H1 (cell line): ENCODE measurements around the gene MPZ. TPM values are rescaled to one million over a fixed set of nuclear protein-coding genes. Genes with fewer than 3 reads are reported as not detected.

Experiments
- CTCF ChIA-PET: fragments of 300-600 bp; sonication (Branson Sonifier 250); formaldehyde crosslinking; loops from one replicate; lab custom pipeline; 2021; ENCODE audit not compliant: partially characterized antibody; lab: Charles Lee
- POLR2A ChIA-PET: fragments of 300-600 bp; sonication (Branson Sonifier 250); formaldehyde crosslinking; loops from one replicate; lab custom pipeline; 2021; ENCODE audit warnings: inconsistent platforms; ENCODE audit not compliant: partially characterized antibody; lab: Charles Lee
- DNase-seq, 2 experiments: peaks; one replicate each; pipeline versions ENCODE4 v3.0.0 to v3.0.0-alpha.2; 2010 to 2022; ENCODE audit warnings: low spot score in 2 of 2, low read depth in 1 of 2, mixed read lengths in 1 of 2
- FAIRE-seq: peaks from 2 replicates; lab custom pipeline; 2011; peaks lifted over from hg19 to GRCh38; lab: Jason Lieb, UNC
- H2AFZ ChIP-seq: 2 replicates; pipeline ENCODE4 v1.8.1; 2012; ENCODE audit warnings: low read length, inconsistent platforms
- H2AK5ac ChIP-seq: 2 replicates; pipeline ENCODE4 v1.6.1; 2013; ENCODE audit warnings: low read depth, low read length
- H2BK120ac ChIP-seq: replicated peaks from 2 replicates; pipeline ENCODE3; 2013; ENCODE audit warnings: low read depth, low read length, inconsistent platforms
- H2BK12ac ChIP-seq: 2 replicates; pipeline ENCODE4 v1.6.1; 2013; ENCODE audit warnings: low read depth, low read length
- H2BK15ac ChIP-seq: 2 replicates; pipeline ENCODE4 v1.6.1; 2013; ENCODE audit warnings: low read length
- H2BK20ac ChIP-seq: 2 replicates; pipeline ENCODE4 v1.6.1; 2013; ENCODE audit warnings: low read length
- H2BK5ac ChIP-seq: 2 replicates; pipeline ENCODE4 v1.6.1; 2013; ENCODE audit warnings: low read depth, low read length
- H3K14ac ChIP-seq: 2 replicates; pipeline ENCODE4 v1.6.1; 2013; ENCODE audit warnings: inconsistent platforms; ENCODE audit not compliant: insufficient read length
- H3K18ac ChIP-seq: 2 replicates; pipeline ENCODE4 v1.6.1; 2013; ENCODE audit warnings: low read length; ENCODE audit errors: extremely low read depth
- H3K23ac ChIP-seq: 2 replicates; pipeline ENCODE4 v1.6.1; 2013; ENCODE audit warnings: inconsistent platforms; ENCODE audit not compliant: insufficient read length
- H3K23me2 ChIP-seq: 2 replicates; pipeline ENCODE4 v1.6.1; 2013; ENCODE audit warnings: low read depth, low read length
- H3K27ac ChIP-seq: 2 replicates; pipeline ENCODE4 v1.6.1; 2011; ENCODE audit warnings: low read depth, low read length, inconsistent platforms
- H3K27me3 ChIP-seq, 4 experiments: replicated peaks in 1 of 4; 1 replicate in 1 of 4; 2 replicates in 3 of 4; pipeline versions ENCODE4 v1.6.1 to v1.8.1; 2011 to 2013; ENCODE audit warnings: low read length in 3 of 4, mild to moderate bottlenecking in 3 of 4, inconsistent platforms in 2 of 4, mixed read lengths in 2 of 4, moderate library complexity in 1 of 4; ENCODE audit not compliant: control insufficient read depth in 3 of 4, insufficient read depth in 3 of 4; ENCODE audit errors: extremely low read depth in 1 of 4
- H3K36me3 ChIP-seq, 4 experiments: 2 replicates each; pipeline versions ENCODE4 v1.6.1 to v1.8.1; 2011 to 2013; ENCODE audit warnings: mild to moderate bottlenecking in 4 of 4, low read length in 3 of 4, moderate library complexity in 2 of 4, control low read depth in 1 of 4, inconsistent platforms in 1 of 4; ENCODE audit not compliant: insufficient read depth in 4 of 4, control insufficient read depth in 2 of 4
- H3K4ac ChIP-seq: replicated peaks from 2 replicates; pipeline ENCODE3; 2013; ENCODE audit warnings: low read length, low read depth, mixed read lengths, inconsistent platforms; ENCODE audit not compliant: insufficient read length
- H3K4me1 ChIP-seq, 4 experiments: replicated peaks in 1 of 4; 1 replicate in 1 of 4; 2 replicates in 3 of 4; pipeline versions ENCODE4 v1.6.1 to v1.8.1; 2011 to 2013; ENCODE audit warnings: low read length in 3 of 4, inconsistent platforms in 2 of 4, mixed read lengths in 1 of 4; ENCODE audit not compliant: insufficient read depth in 4 of 4, control insufficient read depth in 3 of 4
- H3K4me2 ChIP-seq, 2 experiments: 2 replicates each; pipeline versions ENCODE4 v1.6.1 to v1.8.1; 2011 to 2013; ENCODE audit warnings: low read depth in 2 of 2, low read length in 2 of 2, control low read depth in 1 of 2, inconsistent platforms in 1 of 2, mild to moderate bottlenecking in 1 of 2; ENCODE audit not compliant: insufficient read depth in 1 of 2
- H3K4me3 ChIP-seq, 4 experiments: fragments of 200-600, 300-600 bp in 1 of 4; sonication (generic), shearing (Covaris generic), sonication (Bioruptor Twin) in 1 of 4; 2 replicates each; pipeline versions ENCODE4 v1.5.1 to v1.8.1; 2011 to 2016; ENCODE audit warnings: low read length in 4 of 4, low read depth in 3 of 4, control low read depth in 2 of 4, inconsistent platforms in 2 of 4, mild to moderate bottlenecking in 2 of 4, mixed read lengths in 1 of 4, moderate library complexity in 1 of 4; ENCODE audit not compliant: insufficient read depth in 2 of 4; ENCODE audit errors: extremely low read depth in 1 of 4
- H3K56ac ChIP-seq: replicated peaks from 2 replicates; pipeline ENCODE3; 2013; ENCODE audit warnings: low read depth, mild to moderate bottlenecking, mixed read lengths, low read length, inconsistent platforms; ENCODE audit not compliant: insufficient read length
- H3K79me1 ChIP-seq: 2 replicates; pipeline ENCODE4 v1.6.1; 2013; ENCODE audit warnings: low read depth, low read length, control low read depth
- H3K79me2 ChIP-seq, 2 experiments: 2 replicates each; pipeline versions ENCODE4 v1.6.1 to v1.8.1; 2012 to 2013; ENCODE audit warnings: low read length in 2 of 2, mild to moderate bottlenecking in 2 of 2, inconsistent platforms in 1 of 2; ENCODE audit not compliant: insufficient read depth in 2 of 2, control insufficient read depth in 1 of 2
- H3K9ac ChIP-seq, 4 experiments: replicated peaks in 1 of 4; 1 replicate in 1 of 4; 2 replicates in 3 of 4; pipeline versions ENCODE4 v1.6.1 to v1.8.1; 2011 to 2013; ENCODE audit warnings: low read depth in 3 of 4, low read length in 3 of 4, control low read depth in 2 of 4, mild to moderate bottlenecking in 2 of 4, moderate library complexity in 2 of 4, inconsistent platforms in 1 of 4; ENCODE audit errors: extremely low read depth in 1 of 4
- H3K9me3 ChIP-seq, 2 experiments: 2 replicates each; pipeline versions ENCODE4 v1.6.1 to v1.8.1; 2012 to 2013; ENCODE audit warnings: mild to moderate bottlenecking in 2 of 2, moderate library complexity in 2 of 2, control low read depth in 1 of 2, inconsistent platforms in 1 of 2, low read depth in 1 of 2, low read length in 1 of 2, mixed read lengths in 1 of 2; ENCODE audit not compliant: insufficient read depth in 2 of 2
- H4K20me1 ChIP-seq, 2 experiments: replicated peaks in 1 of 2; 2 replicates each; pipeline versions ENCODE3 to v1.8.1; 2011 to 2013; ENCODE audit warnings: inconsistent platforms in 2 of 2, low read length in 2 of 2, mild to moderate bottlenecking in 1 of 2; ENCODE audit not compliant: insufficient read depth in 2 of 2, control insufficient read depth in 1 of 2
- H4K5ac ChIP-seq: 2 replicates; pipeline ENCODE4 v1.6.1; 2013; ENCODE audit warnings: low read length, low read depth, mixed read lengths, inconsistent platforms; ENCODE audit not compliant: insufficient read length
- H4K8ac ChIP-seq: 2 replicates; pipeline ENCODE4 v1.8.0; 2013; ENCODE audit warnings: mild to moderate bottlenecking, moderate library complexity, low read length, inconsistent platforms; ENCODE audit not compliant: insufficient read depth; ENCODE audit errors: extremely low read depth
- H4K91ac ChIP-seq: replicated peaks from 2 replicates; pipeline ENCODE3; 2013; ENCODE audit warnings: low read length, mixed read lengths, inconsistent platforms; ENCODE audit not compliant: insufficient read length
- ASH2L ChIP-seq: fragments of 200-600, 300-600 bp; sonication (generic); IDR thresholded peaks from one replicate; pipeline ENCODE4 v1.7.1; 2017; ENCODE audit warnings: low read length
- EZH2 ChIP-seq: fragments of 200-600 bp; sonication (generic); IDR thresholded peaks from 2 replicates; pipeline ENCODE4 v1.7.1; 2012; ENCODE audit warnings: low read depth, mild to moderate bottlenecking, moderate library complexity, low read length, inconsistent platforms; ENCODE audit not compliant: severe bottlenecking
- GABPA ChIP-seq: IDR thresholded peaks from 2 replicates; pipeline ENCODE4 v1.6.1; 2011; ENCODE audit warnings: mild to moderate bottlenecking, low read length, moderate library complexity, borderline replicate concordance; ENCODE audit not compliant: insufficient read depth
- MAFK ChIP-seq: IDR thresholded peaks from 2 replicates; pipeline ENCODE4 v1.6.1; 2012; ENCODE audit warnings: low read depth, mild to moderate bottlenecking, improper control_type of control experiment, low read length
- MAX ChIP-seq: IDR thresholded peaks from 2 replicates; pipeline ENCODE4 v1.6.1; 2012; ENCODE audit warnings: inconsistent platforms
- SAP30 ChIP-seq: fragments of 300-600 bp; sonication (generic); IDR thresholded peaks from 2 replicates; pipeline ENCODE4 v1.7.1; 2012; ENCODE audit warnings: low read length, moderate library complexity, mild to moderate bottlenecking, inconsistent platforms; ENCODE audit not compliant: insufficient read depth, insufficient replicate concordance
- SP1 ChIP-seq: IDR thresholded peaks from 2 replicates; pipeline ENCODE4 v1.6.1; 2011; ENCODE audit warnings: low read depth, low read length
- TBP ChIP-seq: IDR thresholded peaks from 2 replicates; pipeline ENCODE4 v1.6.1; 2011; ENCODE audit warnings: low read depth, low read length, improper control_type of control experiment
- USF2 ChIP-seq: IDR thresholded peaks from 2 replicates; pipeline ENCODE4 v1.6.1; 2011; ENCODE audit warnings: low read length, improper control_type of control experiment
- WGBS, 2 experiments: shearing (Covaris generic) in 1 of 2; methylation state at CpG; one replicate each; pipeline versions ENCODE4 v1.1.6 to v1.1.7; 2013 to 2015; ENCODE audit warnings: low lambda C conversion rate in 2 of 2, mixed read lengths in 2 of 2, inconsistent platforms in 1 of 2, low coverage in 1 of 2, missing lambda C conversion rate in 1 of 2; ENCODE audit not compliant: insufficient replicate concordance in 2 of 2, insufficient coverage in 1 of 2, insufficient read length in 1 of 2; ENCODE audit errors: extremely low coverage in 1 of 2, missing lambda C conversion rate in 1 of 2; 5-methylcytosine and 5-hydroxymethylcytosine counted together
- polyA plus RNA-seq, 7 experiments: library from polyadenylated mRNA; depleted of rRNA in 3 of 7; stranded (reverse) in 5 of 7; unstranded in 2 of 7; fragments of >200 nt in 5 of 7; fragments of 200-250 nt in 2 of 7; gene quantifications; 1 replicate in 5 of 7; 2 replicates in 1 of 7; 4 replicates in 1 of 7; pipeline versions ENCODE4 v1.2.1 to v1.2.3, GENCODE V29; 2011 to 2013; ENCODE audit warnings: missing spikeins in 2 of 7, mixed read lengths in 2 of 7
- total RNA-seq: library from RNA; stranded (reverse); fragmentation: NEBNext Ultra II Directional; extraction: Animal tissue kit (Norgen Biotek cat#: 25700); gene quantifications from 2 replicates; pipeline ENCODE4 v1.2.1, GENCODE V29; 2021

The MPZ gene
- total and polyA plus RNA-seq, 2 of the 8 experiments (the other 6 are each of a cell fraction or from before 2014, with no cell fraction given) = 4.1 to 5.1 TPM

- peak within 1 kb of the TSS; percentile 79 to 94 for H3K4me2 ChIP-seq
- H3K18ac ChIP-seq = 0 out of 2 replicates have a peak within 1 kb of the TSS, but pooled peaks have one; percentile 17
- peak within 1 kb of the TSS; percentile 51 to 68 (median 64) for H3K4me3 ChIP-seq
- no peaks in the 10 kb centered on the region for H3K79me2 ChIP-seq
- POLR2A ChIA-PET = interaction anchor here (0.7 to 3.6 kb wide), 15 partner anchors 8 to 64 kb away, joined by 3 to 23 read pairs (median 3); partner anchors contain the start of gene SDHC
- no peak within 1 kb of the TSS for H2BK120ac ChIP-seq
- CTCF ChIA-PET = interaction anchor here (0.9 to 5.8 kb wide), 13 partner anchors 10 to 60 kb away, joined by 3 to 67 read pairs (median 5); partner anchors contain the start of genes ADAMTS4, NDUFS2 and TOMM40L
- peaks cover 0 to 8% (median 3%) of the 10 kb centered on the region in 4 experiments; a peak in 3 of 7 replicates for H3K4me1 ChIP-seq
- no peaks in the 10 kb centered on the region for H4K20me1 ChIP-seq
- peak within 1 kb of the TSS in 1 of 4 experiments; percentile 18; a peak in 1 of 7 replicates for H3K9ac ChIP-seq
- peaks cover 7 to 25% (median 22%) of the 10 kb centered on the region in 4 experiments for H3K27me3 ChIP-seq
- H3K56ac ChIP-seq = no peak within 1 kb of the TSS
- DNase-seq (peak; percentile 68 to 91), FAIRE-seq (peak; percentile 39)
- peak within 1 kb of the TSS; percentile 92 for H2AFZ ChIP-seq
- H3K79me1 ChIP-seq = no peaks in the 10 kb centered on the region
- peaks cover 9% of the 10 kb centered on the region for H3K23me2 ChIP-seq
- no peak within 1 kb of the TSS for H3K4ac ChIP-seq
- H4K91ac ChIP-seq = no peak within 1 kb of the TSS
- no peak within 1 kb of the TSS for H3K23ac ChIP-seq
- 2% methylated on average over 55 of the region's 62 CpGs; no CpG with 5 or more reads in 1 of the 2 experiments for WGBS, 2 experiments
- H3K36me3 ChIP-seq = peaks cover 0 to 3% (median 0%) of the 10 kb centered on the region in 4 experiments; a peak in 1 of 8 replicates
- H2BK20ac ChIP-seq = no peak within 1 kb of the TSS
- H2BK12ac ChIP-seq = peak within 1 kb of the TSS; percentile 18; the same call in 1 of the 2 replicates
- H3K27ac ChIP-seq = no peak within 1 kb of the TSS
- H3K9me3 ChIP-seq = peaks cover 11 to 12% of the 10 kb centered on the region in 2 experiments
- H4K8ac ChIP-seq = no peak within 1 kb of the TSS; the same call in 1 of the 2 replicates
- no peak within 1 kb of the TSS for H2BK15ac ChIP-seq
- H2BK5ac ChIP-seq = no peak within 1 kb of the TSS
- no peak within 1 kb of the TSS for H3K14ac ChIP-seq
- no peak within 1 kb of the TSS for H2AK5ac ChIP-seq
- H4K5ac ChIP-seq = no peak within 1 kb of the TSS
- TF ChIP-seq SP1 (peak; percentile 96), USF2 (no peak), EZH2 (peak; percentile 51), ASH2L (no peak), GABPA (0 out of 2 replicates have a peak, but pooled peaks have one; percentile 16), SAP30 (no peak), MAX (peak; percentile 71), MAFK (no peak), TBP (peak; percentile 94)
Observed at GRCh38 chr1:161258439-161259344, 51.1 kb downstream of the MPZ start, which contains the start of gene PCP4L1. Gene PCP4L1 (plus strand): TSS chr1:161258745. CDS start chr1:161258975, 230 bp downstream.
